Measurements from ENCODE around the gene CBLC. TPM values are rescaled to one million over a fixed set of nuclear protein-coding genes. Genes with fewer than 3 reads are reported as not detected.

CBLC gene
- total RNA-seq, 4 donors from 2014 or later = 26.9 to 75.7 (median 49.1) TPM

- Histone ChIP-seq H3K9me3 (no peaks in the 10 kb centered on the region), H3K27me3 (no peaks in the 10 kb centered on the region), H3K27ac (no peak overlapping the region), H3K36me3 (no peaks in the 10 kb centered on the region), H3K4me3 (no peak overlapping the region), H3K4me1 (peaks cover 10 to 23% (median 14%) of the 10 kb centered on the region in 3 donors)
- 79 to 80% methylated on average over 5 of the region's 5 CpGs for WGBS, 2 donors
- TF ChIP-seq POLR2A (IDR thresholded peaks at IDR 0.05) = no peak
- TF ChIP-seq CTCF (IDR thresholded peaks at IDR 0.05) = no peak
- intact Hi-C loops (cut with DNase I) = no loop called here
- no peak for DNase-seq
Observed at GRCh38 chr19:44731622-44732021, 46.1 kb upstream of the CBLC start.

- no peak for DNase-seq
- H3K4me3 ChIP-seq = no peak overlapping the region
- 76 to 85% methylated on average over 10 to 11 of the region's 11 CpGs for WGBS, 2 donors
- no peaks in the 10 kb centered on the region for H3K9me3 ChIP-seq
- H3K4me1 ChIP-seq = peaks cover 11 to 31% (median 16%) of the 10 kb centered on the region in 3 donors
- intact Hi-C loops (cut with DNase I) = no loop called here
- no peaks in the 10 kb centered on the region for H3K27me3 ChIP-seq
- no peak overlapping the region for H3K27ac ChIP-seq
- no peak for TF ChIP-seq CTCF (IDR thresholded peaks at IDR 0.05)
- no peak for TF ChIP-seq POLR2A (IDR thresholded peaks at IDR 0.05)
- H3K36me3 ChIP-seq = no peaks in the 10 kb centered on the region
Observed at GRCh38 chr19:44732235-44733014, 45.3 kb upstream of the CBLC start.

- Histone ChIP-seq H3K4me1 (peaks cover 25 to 50% (median 26%) of the 10 kb centered on the region in 3 donors), H3K27me3 (no peaks in the 10 kb centered on the region), H3K27ac (peak overlapping the region in 2 of 4 donors; percentile 56 to 64), H3K4me3 (no peak overlapping the region), H3K36me3 (no peaks in the 10 kb centered on the region), H3K9me3 (no peaks in the 10 kb centered on the region)
- 0 to 17% methylated on average over 1 of the region's 1 CpG for WGBS, 2 donors
- no peak for DNase-seq
- no peak for TF ChIP-seq CTCF (IDR thresholded peaks at IDR 0.05)
- no peak for TF ChIP-seq POLR2A (IDR thresholded peaks at IDR 0.05)
- intact Hi-C loops (cut with DNase I) = no loop called here
Observed at GRCh38 chr19:44734357-44734756, 43.3 kb upstream of the CBLC start.

GRCh38 chr19:44735011-44735410 lies 42.7 kb upstream of the CBLC start:
- 50 to 58% methylated on average over 5 of the region's 5 CpGs for WGBS, 2 donors
- no peaks in the 10 kb centered on the region for H3K9me3 ChIP-seq
- no peak overlapping the region for H3K4me3 ChIP-seq
- TF ChIP-seq CTCF (IDR thresholded peaks at IDR 0.05) (no peak), POLR2A (IDR thresholded peaks at IDR 0.05) (no peak)
- H3K4me1 ChIP-seq = peaks cover 26 to 57% (median 28%) of the 10 kb centered on the region in 3 donors
- intact Hi-C loops (cut with DNase I) = no loop called here
- H3K27me3 ChIP-seq = no peaks in the 10 kb centered on the region
- no peaks in the 10 kb centered on the region for H3K36me3 ChIP-seq
- peak overlapping the region in 2 of 4 donors; percentile 56 to 64 for H3K27ac ChIP-seq
- DNase-seq = no peak

- WGBS, 2 donors = 40 to 41% methylated on average over 5 of the region's 13 CpGs
- H3K27ac ChIP-seq = peak overlapping the region in 3 of 4 donors; percentile 1 to 51 (median 9)
- DNase-seq = no peak
- no peaks in the 10 kb centered on the region for H3K27me3 ChIP-seq
- H3K4me1 ChIP-seq = peaks cover 42 to 81% (median 44%) of the 10 kb centered on the region in 3 donors
- no peak overlapping the region for H3K4me3 ChIP-seq
- H3K36me3 ChIP-seq = no peaks in the 10 kb centered on the region
- H3K9me3 ChIP-seq = no peaks in the 10 kb centered on the region
- TF ChIP-seq CTCF (IDR thresholded peaks at IDR 0.05) (no peak), POLR2A (IDR thresholded peaks at IDR 0.05) (no peak)
- intact Hi-C loops (cut with DNase I) = no loop called here
Observed at GRCh38 chr19:44737238-44738071, 40.2 kb upstream of the CBLC start.
